Right atrium auricular region (tissue), 2 donors: ENCODE data around the gene DPM1. TPM values are rescaled to one million over a fixed set of nuclear protein-coding genes. Genes with fewer than 3 reads are reported as not detected.
"Not testable (repeated sequence)": the region's sequence is repeated elsewhere in the genome, so short reads cannot be mapped to it uniquely, and the experiment has no call there.

Source experiments
- DNase-seq: peaks from one replicate; pipeline ENCODE4 v3.0.0-alpha.2; 2019; ENCODE audit warnings: low spot score
- H3K27ac ChIP-seq, 2 donors: fragments of 200-600 bp; sonication (generic); 1 replicate in 1 of 2; 2 replicates in 1 of 2; pipeline ENCODE4 v1.5.1; 2016 to 2019
- H3K27me3 ChIP-seq, 2 donors: fragments of 200-600 bp; sonication (generic); one replicate each; pipeline versions ENCODE4 v1.5.1 to v1.6.0; 2017 to 2019
- H3K36me3 ChIP-seq: fragments of 200-600 bp; sonication (generic); one replicate; pipeline ENCODE4 v1.5.1; 2016
- H3K4me1 ChIP-seq, 2 donors: fragments of 200-600 bp; sonication (generic); one replicate each; pipeline versions ENCODE4 v1.5.1 to v1.6.0; 2017 to 2019
- H3K4me3 ChIP-seq, 2 donors: fragments of 200-600 bp; sonication (generic); 1 replicate in 1 of 2; 2 replicates in 1 of 2; pipeline ENCODE4 v1.5.1; 2017 to 2019; ENCODE audit warnings: mild to moderate bottlenecking in 1 of 2, moderate library complexity in 1 of 2
- H3K9me3 ChIP-seq, 2 donors: fragments of 200-600 bp; sonication (generic); one replicate each; pipeline ENCODE4 v1.5.1; 2019
- total RNA-seq, 2 donors: library from RNA; depleted of rRNA; stranded (reverse); fragments of >200 nt; gene quantifications; one replicate each; pipeline ENCODE4 v1.1.0, GENCODE V29; 2016
- TF ChIP-seq, protein P1 (sequence below), 2 donors: fragments of 200-600 bp; sonication (generic); IDR thresholded peaks; one replicate each; pipeline ENCODE4 v1.5.1; 2019; ENCODE audit warnings: antibody characterized with exemption in 2 of 2

The DPM1 gene
- total RNA-seq, 2 donors from 2014 or later, result 35.0 to 78.1 TPM

DNA sequence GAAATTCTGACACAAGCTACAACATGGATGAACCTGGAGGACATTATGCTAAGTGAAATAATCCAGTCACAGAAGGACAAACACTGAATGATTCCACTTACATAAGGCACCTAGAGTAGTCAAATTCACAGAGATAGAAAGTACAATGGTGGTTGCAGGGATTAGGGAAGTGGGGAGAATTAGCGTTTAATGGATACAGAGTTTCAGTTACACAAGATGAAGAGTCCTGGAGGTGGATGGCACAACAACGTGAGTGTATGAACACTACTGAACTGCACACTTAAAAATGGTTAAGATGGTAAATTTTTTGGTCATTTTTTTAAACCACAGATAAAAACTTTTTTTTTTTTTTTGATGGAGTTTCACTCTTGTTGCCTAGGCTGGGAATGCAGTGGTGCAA, 25.0 kb upstream of the DPM1 start:
- no peak overlapping the region for H3K4me3 ChIP-seq
- no peaks in the 10 kb centered on the region for H3K36me3 ChIP-seq
- peaks cover 0 to 7% of the 10 kb centered on the region in 2 donors for H3K4me1 ChIP-seq
- H3K27me3 ChIP-seq, result no peaks in the 10 kb centered on the region
- DNase-seq, result no peak
- H3K9me3 ChIP-seq, result no peaks in the 10 kb centered on the region
- TF ChIP-seq, protein P1, sequence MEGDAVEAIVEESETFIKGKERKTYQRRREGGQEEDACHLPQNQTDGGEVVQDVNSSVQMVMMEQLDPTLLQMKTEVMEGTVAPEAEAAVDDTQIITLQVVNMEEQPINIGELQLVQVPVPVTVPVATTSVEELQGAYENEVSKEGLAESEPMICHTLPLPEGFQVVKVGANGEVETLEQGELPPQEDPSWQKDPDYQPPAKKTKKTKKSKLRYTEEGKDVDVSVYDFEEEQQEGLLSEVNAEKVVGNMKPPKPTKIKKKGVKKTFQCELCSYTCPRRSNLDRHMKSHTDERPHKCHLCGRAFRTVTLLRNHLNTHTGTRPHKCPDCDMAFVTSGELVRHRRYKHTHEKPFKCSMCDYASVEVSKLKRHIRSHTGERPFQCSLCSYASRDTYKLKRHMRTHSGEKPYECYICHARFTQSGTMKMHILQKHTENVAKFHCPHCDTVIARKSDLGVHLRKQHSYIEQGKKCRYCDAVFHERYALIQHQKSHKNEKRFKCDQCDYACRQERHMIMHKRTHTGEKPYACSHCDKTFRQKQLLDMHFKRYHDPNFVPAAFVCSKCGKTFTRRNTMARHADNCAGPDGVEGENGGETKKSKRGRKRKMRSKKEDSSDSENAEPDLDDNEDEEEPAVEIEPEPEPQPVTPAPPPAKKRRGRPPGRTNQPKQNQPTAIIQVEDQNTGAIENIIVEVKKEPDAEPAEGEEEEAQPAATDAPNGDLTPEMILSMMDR (IDR thresholded peaks at IDR 0.05), result no peak
- no peak overlapping the region for H3K27ac ChIP-seq

GRCh38 chr20:50982363-50982762, 24.0 kb upstream of the DPM1 start:
- Histone ChIP-seq H3K27me3 (no peaks in the 10 kb centered on the region), H3K36me3 (no peaks in the 10 kb centered on the region), H3K27ac (no peak overlapping the region), H3K4me3 (no peak overlapping the region), H3K4me1 (peaks cover 0 to 4% of the 10 kb centered on the region in 2 donors), H3K9me3 (no peaks in the 10 kb centered on the region)
- TF ChIP-seq, protein P1 (IDR thresholded peaks at IDR 0.05), result no peak
- DNase-seq, result no peak

DNA sequence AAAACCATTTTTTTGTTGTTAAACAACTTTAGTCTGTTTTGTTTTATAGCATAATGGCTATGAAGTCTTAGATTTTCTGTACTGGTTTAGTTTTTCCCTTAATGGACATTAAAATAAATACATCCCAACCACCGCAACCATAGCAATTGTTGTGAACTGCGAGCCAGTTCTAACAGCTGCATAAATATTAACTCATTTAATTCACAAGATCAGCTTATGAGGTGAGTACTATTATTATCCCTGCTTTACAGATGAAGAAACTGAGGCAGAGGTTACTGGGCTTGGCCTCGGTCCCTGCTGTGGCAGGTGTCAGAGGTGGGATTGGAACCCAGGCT, 23.3 kb upstream of the DPM1 start:
- Histone ChIP-seq H3K27me3 (no peaks in the 10 kb centered on the region), H3K4me3 (no peak overlapping the region), H3K27ac (no peak overlapping the region), H3K36me3 (no peaks in the 10 kb centered on the region), H3K4me1 (peaks cover 0 to 4% of the 10 kb centered on the region in 2 donors), H3K9me3 (no peaks in the 10 kb centered on the region)
- TF ChIP-seq, protein P1 (IDR thresholded peaks at IDR 0.05), result no peak
- DNase-seq, result no peak

- no peak for DNase-seq
These were observed 22.8 kb upstream of the DPM1 start for GRCh38 chr20:50980851-50981713.

DNA sequence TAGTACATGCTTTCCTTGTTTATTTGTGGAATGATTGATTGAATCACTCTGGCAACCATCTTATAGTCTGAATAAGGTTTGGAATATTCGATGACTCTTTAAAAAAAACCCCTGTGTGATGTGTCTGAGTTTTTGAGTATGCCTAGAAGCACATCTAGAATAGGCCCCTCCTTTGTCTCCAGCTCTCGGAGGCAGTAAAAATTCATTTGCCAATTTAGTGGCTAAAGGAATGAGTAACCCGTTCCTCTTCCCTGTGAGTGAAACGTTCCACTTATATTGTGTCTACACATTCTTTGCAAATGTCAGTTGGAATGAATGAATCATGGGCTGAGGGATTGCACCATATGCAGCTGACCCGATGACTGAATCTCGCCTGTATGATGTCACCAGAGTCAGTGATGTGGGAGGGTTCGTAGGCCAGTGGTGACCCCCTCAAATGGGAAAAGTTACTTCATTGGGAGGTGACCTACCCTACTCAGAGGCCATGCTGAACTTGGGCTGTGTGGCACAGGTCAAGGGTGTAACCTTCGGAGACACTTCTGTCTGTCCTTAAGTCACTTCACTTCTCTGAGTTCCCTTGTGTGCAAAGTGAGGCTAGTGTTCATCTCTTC, 21.8 kb upstream of the DPM1 start:
- Histone ChIP-seq H3K27ac (no peak overlapping the region), H3K27me3 (no peaks in the 10 kb centered on the region), H3K4me3 (no peak overlapping the region), H3K36me3 (no peaks in the 10 kb centered on the region), H3K4me1 (peaks cover 0 to 4% of the 10 kb centered on the region in 2 donors), H3K9me3 (no peaks in the 10 kb centered on the region)
- TF ChIP-seq, protein P1 (IDR thresholded peaks at IDR 0.05), result no peak
- peak; percentile 60 for DNase-seq

More at GRCh38 chr20:50980851-50981713, 22.8 kb upstream of the DPM1 start:
- no peak overlapping the region for H3K27ac ChIP-seq
- no peaks in the 10 kb centered on the region for H3K36me3 ChIP-seq
- peaks cover 0 to 4% of the 10 kb centered on the region in 2 donors for H3K4me1 ChIP-seq
- H3K4me3 ChIP-seq, result no peak overlapping the region
- H3K27me3 ChIP-seq, result no peaks in the 10 kb centered on the region
- no peaks in the 10 kb centered on the region for H3K9me3 ChIP-seq
- TF ChIP-seq, protein P1 (IDR thresholded peaks at IDR 0.05), result peak; percentile 61 to 86

DNA sequence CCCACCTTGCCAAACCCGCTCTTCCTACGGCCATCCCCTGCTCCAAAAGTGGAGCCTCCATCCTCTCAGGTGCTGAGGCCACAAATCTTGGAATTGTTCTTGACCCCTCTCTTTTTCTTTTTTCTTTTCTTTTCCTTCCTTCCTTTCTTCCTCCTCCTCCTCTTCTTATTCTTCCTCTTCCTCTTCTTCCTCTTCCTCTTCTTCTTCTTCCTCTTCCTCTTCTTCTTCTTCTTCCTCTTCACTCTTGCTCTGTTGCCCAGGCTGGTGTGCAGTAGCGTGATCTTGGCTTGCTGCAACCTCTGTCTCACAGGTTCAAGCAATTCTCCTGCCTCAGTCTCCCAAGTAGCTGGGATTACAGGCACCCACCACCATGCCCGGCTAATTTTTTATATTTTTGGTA, 20.2 kb upstream of the DPM1 start:
- not testable (repeated sequence) for H3K27me3 ChIP-seq, H3K27ac ChIP-seq

More for the DNA sequence above, 20.2 kb upstream of the DPM1 start:
- DNase-seq, H3K36me3 ChIP-seq, H3K9me3 ChIP-seq, H3K4me1 ChIP-seq, H3K4me3 ChIP-seq: not testable (repeated sequence)
